AG09309 (cell line): Measurements from ENCODE around the gene PISD.

Experiments used
- DNase-seq: peaks from one replicate; pipeline ENCODE4 v3.0.0-alpha.2; 2010; ENCODE audit warnings: low read depth
- H3K4me3 ChIP-seq: 2 replicates; pipeline ENCODE4 v1.5.1; 2011; ENCODE audit warnings: mild to moderate bottlenecking, low read depth, low read length, moderate library complexity; ENCODE audit not compliant: control insufficient read depth
- CTCF ChIP-seq: IDR thresholded peaks from 2 replicates; pipeline ENCODE4 v1.5.1; 2011; ENCODE audit warnings: mild to moderate bottlenecking, low read depth, low read length, inconsistent platforms; ENCODE audit not compliant: insufficient read depth, control insufficient read depth; ENCODE audit errors: missing control alignments

PISD gene

GRCh38 chr22:31651664-31652063, 10.4 kb downstream of the PISD start:
- H3K4me3 ChIP-seq: no peak overlapping the region
- DNase-seq: no peak
- TF ChIP-seq CTCF: no peak

GRCh38 chr22:31650391-31650790, 11.6 kb downstream of the PISD start:
- H3K4me3 ChIP-seq: no peak overlapping the region
- DNase-seq: peak; percentile 72
- TF ChIP-seq CTCF: no peak

- peak; percentile 85 for DNase-seq
- H3K4me3 ChIP-seq: no peak overlapping the region
- no peak for TF ChIP-seq CTCF
Measured at GRCh38 chr22:31647523-31648320, 14.3 kb downstream of the PISD start.

- no peak for TF ChIP-seq CTCF
Measured at GRCh38 chr22:31647066-31647465, 14.9 kb downstream of the PISD start.

GRCh38 chr22:31646186-31647019, 15.6 kb downstream of the PISD start:
- peak; percentile 99 for DNase-seq
- no peak overlapping the region for H3K4me3 ChIP-seq
- TF ChIP-seq CTCF: no peak

More at GRCh38 chr22:31647066-31647465, 14.9 kb downstream of the PISD start:
- no peak for DNase-seq
- no peak overlapping the region for H3K4me3 ChIP-seq

GRCh38 chr22:31639436-31640039, 22.5 kb downstream of the PISD start:
- H3K4me3 ChIP-seq: no peak overlapping the region
- no peak for TF ChIP-seq CTCF

More at GRCh38 chr22:31639436-31640039, 22.5 kb downstream of the PISD start:
- no peak for DNase-seq
